Uterus (tissue), 4 donors: ENCODE data around the gene NEDD4L. TPM values are rescaled to one million over a fixed set of nuclear protein-coding genes. Genes with fewer than 3 reads are reported as not detected.

Experiments
- DNase-seq, 2 donors: peaks; one replicate each; pipeline ENCODE4 v3.0.0-alpha.2; 2019 to 2020
- H3K27ac ChIP-seq, 2 donors: fragments of 200-600 bp; sonication (generic); 1 replicate in 1 of 2; 2 replicates in 1 of 2; pipeline ENCODE4 v1.5.1; 2016 to 2018
- H3K27me3 ChIP-seq, 2 donors: fragments of 200-600 bp; sonication (generic); one replicate each; pipeline ENCODE4 v1.5.1; 2018 to 2019; ENCODE audit warnings: control low read depth in 1 of 2
- H3K36me3 ChIP-seq, 2 donors: fragments of 200-600 bp; sonication (generic); one replicate each; pipeline ENCODE4 v1.5.1; 2019; ENCODE audit warnings: control low read depth in 1 of 2
- H3K4me1 ChIP-seq, 2 donors: fragments of 200-600 bp; sonication (generic); one replicate each; pipeline ENCODE4 v1.5.1; 2018 to 2019; ENCODE audit warnings: control low read depth in 1 of 2
- H3K4me3 ChIP-seq, 2 donors: fragments of 200-600 bp; sonication (generic); 1 replicate in 1 of 2; 2 replicates in 1 of 2; pipeline ENCODE4 v1.5.1; 2018 to 2019; ENCODE audit warnings: mild to moderate bottlenecking in 1 of 2
- H3K9me3 ChIP-seq, 2 donors: fragments of 200-600 bp; sonication (generic); one replicate each; pipeline ENCODE4 v1.5.1; 2019; ENCODE audit warnings: control low read depth in 1 of 2
- CTCF ChIP-seq, 4 experiments: fragments of 200-600 bp in 2 of 4; fragments of 450-650 bp in 2 of 4; sonication (generic) in 2 of 4; IDR thresholded peaks; one replicate each; pipeline ENCODE4 v1.5.1; 2016 to 2019; ENCODE audit warnings: antibody characterized with exemption in 4 of 4, mild to moderate bottlenecking in 2 of 4, moderate library complexity in 1 of 4
- POLR2A ChIP-seq, 2 donors: fragments of 450-650 bp; IDR thresholded peaks; one replicate each; pipeline ENCODE4 v1.6.1; 2016; ENCODE audit warnings: antibody characterized with exemption in 2 of 2, mild to moderate bottlenecking in 1 of 2, moderate library complexity in 1 of 2
- intact Hi-C: fragments of 100-400 bp; cut with DNase I; formaldehyde crosslinking; loops from one replicate; pipeline ENCODE4 v1.15.1; 2023; ENCODE audit warnings: low total_unique reads
- total RNA-seq, 4 donors: library from RNA; depleted of rRNA in 3 of 4; stranded (reverse); fragments of >200 nt in 3 of 4; gene quantifications; one replicate each; pipeline versions ENCODE4 v1.1.0 to v1.2.4, GENCODE V29; 2014 to 2023
- donor health status: DM: yes; HTN: yes; CAD: no.

NEDD4L gene
- total RNA-seq, 4 donors from 2014 or later, result 6.2 to 45.9 (median 32.3) TPM

GRCh38 chr18:58110398-58110797, 66.4 kb downstream of the NEDD4L start:
- Histone ChIP-seq H3K9me3 (no peaks in the 10 kb centered on the region), H3K27ac (no peak overlapping the region), H3K36me3 (no peaks in the 10 kb centered on the region), H3K4me1 (no peaks in the 10 kb centered on the region), H3K4me3 (no peak overlapping the region), H3K27me3 (no peaks in the 10 kb centered on the region)
- TF ChIP-seq POLR2A (IDR thresholded peaks at IDR 0.05) (no peak), CTCF (IDR thresholded peaks at IDR 0.05) (no peak)
- intact Hi-C loops, result loop anchor here (10.0 kb wide), 2 partner anchors 236 to 676 kb away; partner anchors contain the start of gene ONECUT2
- no peak for DNase-seq

GRCh38 chr18:58112174-58112573, 68.1 kb downstream of the NEDD4L start:
- H3K36me3 ChIP-seq, result no peaks in the 10 kb centered on the region
- H3K4me1 ChIP-seq, result no peaks in the 10 kb centered on the region
- no peak overlapping the region for H3K27ac ChIP-seq
- H3K27me3 ChIP-seq, result no peaks in the 10 kb centered on the region
- TF ChIP-seq CTCF (IDR thresholded peaks at IDR 0.05) (no peak), POLR2A (IDR thresholded peaks at IDR 0.05) (no peak)
- DNase-seq, result no peak
- no peaks in the 10 kb centered on the region for H3K9me3 ChIP-seq
- H3K4me3 ChIP-seq, result no peak overlapping the region
- intact Hi-C loops, result loop anchor here (10.0 kb wide), 2 partner anchors 237 to 677 kb away; partner anchors contain the start of gene ONECUT2

- Histone ChIP-seq H3K27me3 (no peaks in the 10 kb centered on the region), H3K4me1 (no peaks in the 10 kb centered on the region), H3K9me3 (no peaks in the 10 kb centered on the region), H3K27ac (no peak overlapping the region), H3K4me3 (no peak overlapping the region), H3K36me3 (no peaks in the 10 kb centered on the region)
- TF ChIP-seq CTCF (IDR thresholded peaks at IDR 0.05) (no peak), POLR2A (IDR thresholded peaks at IDR 0.05) (no peak)
- no peak for DNase-seq
- intact Hi-C loops, result loop anchor here (10.0 kb wide), 2 partner anchors 239 to 679 kb away; partner anchors contain the start of gene ONECUT2
These were observed 69.3 kb downstream of the NEDD4L start for GRCh38 chr18:58113337-58113736.

GRCh38 chr18:58114766-58115165, 70.7 kb downstream of the NEDD4L start:
- H3K4me1 ChIP-seq, result no peaks in the 10 kb centered on the region
- no peak overlapping the region for H3K27ac ChIP-seq
- no peak for DNase-seq
- no peaks in the 10 kb centered on the region for H3K27me3 ChIP-seq
- H3K36me3 ChIP-seq, result no peaks in the 10 kb centered on the region
- intact Hi-C loops, result loop anchor here (10.0 kb wide), 2 partner anchors 240 to 680 kb away; partner anchors contain the start of gene ONECUT2
- no peaks in the 10 kb centered on the region for H3K9me3 ChIP-seq
- no peak for TF ChIP-seq POLR2A (IDR thresholded peaks at IDR 0.05)
- TF ChIP-seq CTCF (IDR thresholded peaks at IDR 0.05), result no peak
- H3K4me3 ChIP-seq, result no peak overlapping the region

- no peaks in the 10 kb centered on the region for H3K27me3 ChIP-seq
- no peaks in the 10 kb centered on the region for H3K36me3 ChIP-seq
- H3K4me3 ChIP-seq, result no peak overlapping the region
- intact Hi-C loops, result loop anchor here (10.0 kb wide), 2 partner anchors 242 to 682 kb away; partner anchors contain the start of gene ONECUT2
- H3K4me1 ChIP-seq, result no peaks in the 10 kb centered on the region
- TF ChIP-seq POLR2A (IDR thresholded peaks at IDR 0.05) (no peak), CTCF (IDR thresholded peaks at IDR 0.05) (no peak)
- H3K9me3 ChIP-seq, result no peaks in the 10 kb centered on the region
- DNase-seq, result no peak
- no peak overlapping the region for H3K27ac ChIP-seq
These were observed 72.8 kb downstream of the NEDD4L start for GRCh38 chr18:58116818-58117217.
